IPS-18c (cell line): ENCODE measurements around the gene RCOR1.
A peak's percentile ranks its signal among the peaks of the same experiment; 100 is the strongest.
"Not testable (repeated sequence)": the region's sequence is repeated elsewhere in the genome, so short reads cannot be mapped to it uniquely, and the experiment has no call there.

ENCODE experiments used
- H3K4me3 ChIP-seq: 2 replicates; pipeline ENCODE4 v1.7.0; 2013; ENCODE audit warnings: low read depth, mild to moderate bottlenecking, low read length, moderate library complexity; ENCODE audit not compliant: insufficient read depth
- H3K9me3 ChIP-seq: one replicate; pipeline ENCODE4 v1.6.1; 2013; ENCODE audit warnings: mild to moderate bottlenecking, low read length, moderate library complexity; ENCODE audit not compliant: control insufficient read depth, insufficient read depth

Gene RCOR1

DNA sequence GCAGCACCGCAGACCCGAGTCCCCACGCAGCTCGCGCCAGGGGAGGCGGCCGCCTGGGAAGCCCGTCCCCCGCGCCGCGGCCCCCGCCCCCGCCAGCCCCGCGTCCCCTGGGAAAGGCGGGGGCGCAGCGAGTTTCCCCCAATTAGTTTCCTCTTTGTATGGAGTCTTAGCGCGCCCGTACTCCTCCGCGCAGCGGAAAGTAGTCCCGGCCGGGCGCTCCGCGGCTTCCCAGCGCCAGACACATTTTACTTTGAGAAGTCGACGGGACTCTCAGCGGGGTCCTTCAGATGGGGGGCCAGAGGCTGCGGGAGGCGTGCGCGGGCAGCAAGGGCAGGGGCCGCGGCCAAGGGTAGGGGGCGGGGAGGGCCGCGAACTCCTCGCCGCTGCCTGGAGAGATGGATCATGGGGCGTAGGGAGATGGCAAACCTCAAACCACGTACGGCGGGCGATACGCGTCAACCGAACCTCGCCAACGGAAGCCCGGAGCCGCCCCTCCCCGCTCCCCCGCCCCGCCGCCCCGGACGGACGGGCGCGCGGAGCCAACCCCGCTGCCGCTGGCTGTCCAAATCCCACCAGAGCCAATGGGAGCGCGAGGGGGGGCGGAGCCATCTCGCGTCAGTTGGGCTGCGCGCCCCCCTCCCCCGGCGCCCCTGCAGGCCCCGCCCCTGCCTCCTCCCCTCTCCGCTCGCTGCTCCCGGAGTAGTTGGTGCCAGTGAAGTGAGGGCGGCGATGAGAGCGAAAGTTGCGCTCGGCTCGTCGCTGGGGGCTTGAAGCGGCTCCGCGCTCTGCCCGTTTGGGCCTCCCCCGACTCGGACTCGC, at the start of gene RCOR1:
Gene RCOR1, plus strand, starts transcription at position 706 of the 819 bp plus-strand sequence. CDS start 238 bp downstream, outside the sequence.
- Histone ChIP-seq H3K4me3 (peak within 1 kb of the TSS; percentile 82), H3K9me3 (no peaks in the 10 kb centered on the region)

DNA sequence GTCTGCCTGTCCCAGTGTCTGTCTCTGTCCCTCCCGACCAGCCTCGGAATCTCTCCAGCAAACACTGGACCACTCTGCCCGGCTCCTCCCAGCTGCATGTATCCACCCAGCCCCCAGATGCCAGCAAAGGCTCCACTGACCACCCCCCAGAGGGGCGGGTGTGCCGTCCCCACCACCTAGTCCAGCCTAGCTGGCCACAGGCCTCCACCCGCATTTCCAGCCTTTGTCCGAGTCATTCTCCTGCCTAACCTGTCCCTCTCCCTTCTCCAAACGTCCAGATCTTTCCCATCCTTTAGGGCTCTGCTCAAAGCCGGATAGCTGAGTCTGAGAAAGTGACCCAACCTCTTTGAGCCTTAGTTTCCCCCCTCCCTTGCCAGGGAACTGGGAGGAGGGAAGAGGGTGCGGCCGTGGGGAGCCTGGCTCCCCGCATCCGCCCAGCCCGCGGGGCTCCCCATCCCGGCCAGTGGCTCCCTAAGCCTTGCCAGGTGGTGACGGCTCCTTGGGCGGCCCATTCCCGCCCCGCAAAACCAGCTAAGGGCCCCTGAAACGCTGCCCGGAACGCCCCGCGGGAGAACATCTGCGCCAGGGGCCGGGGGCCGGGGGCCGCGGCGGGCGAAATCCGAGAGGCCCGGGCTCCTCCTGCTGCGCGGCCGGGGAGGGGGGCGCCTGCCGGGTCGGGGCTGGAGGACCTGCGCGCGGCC, 48.3 kb upstream of the RCOR1 start:
- H3K9me3 ChIP-seq = no peaks in the 10 kb centered on the region
- peak overlapping the region; percentile 24; the same call in 1 of the 2 replicates for H3K4me3 ChIP-seq

DNA sequence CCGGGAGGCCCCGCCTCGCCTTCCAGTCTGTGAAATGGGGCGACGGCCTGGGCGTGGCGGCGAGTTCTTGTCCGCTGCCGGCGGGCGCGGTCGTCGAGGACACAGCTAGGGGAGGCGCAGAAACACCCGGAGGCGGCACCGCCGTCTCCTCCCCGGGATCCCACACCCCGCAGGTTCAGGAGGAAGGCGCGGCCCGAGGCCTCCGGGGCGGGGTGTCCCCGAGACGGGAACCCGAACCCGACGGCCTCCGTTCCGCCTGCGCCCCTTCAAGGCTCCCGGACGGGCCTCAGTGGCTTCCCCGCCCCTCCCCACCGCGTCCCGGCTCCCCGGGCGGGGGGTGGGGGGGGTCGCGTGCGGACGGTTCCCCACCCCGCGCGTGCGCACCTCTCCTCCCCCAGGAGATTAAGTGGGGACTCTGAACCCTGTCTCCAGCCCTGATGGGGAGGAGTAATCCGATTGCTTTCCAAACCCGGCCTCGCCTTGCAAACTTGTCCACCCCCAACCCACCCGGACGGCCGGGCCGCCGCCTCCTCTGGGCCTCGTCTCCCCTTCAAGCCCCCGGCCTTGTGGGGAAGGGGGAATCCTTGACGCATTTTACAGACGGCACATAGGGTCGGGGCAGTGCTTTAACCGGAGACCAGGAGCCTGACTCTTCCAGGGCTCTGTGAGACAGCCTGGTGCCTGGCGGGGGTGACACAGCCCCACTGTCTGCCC, 47.5 kb upstream of the RCOR1 start:
- H3K4me3 ChIP-seq = peak overlapping the region; percentile 47; the same call in 1 of the 2 replicates

DNA sequence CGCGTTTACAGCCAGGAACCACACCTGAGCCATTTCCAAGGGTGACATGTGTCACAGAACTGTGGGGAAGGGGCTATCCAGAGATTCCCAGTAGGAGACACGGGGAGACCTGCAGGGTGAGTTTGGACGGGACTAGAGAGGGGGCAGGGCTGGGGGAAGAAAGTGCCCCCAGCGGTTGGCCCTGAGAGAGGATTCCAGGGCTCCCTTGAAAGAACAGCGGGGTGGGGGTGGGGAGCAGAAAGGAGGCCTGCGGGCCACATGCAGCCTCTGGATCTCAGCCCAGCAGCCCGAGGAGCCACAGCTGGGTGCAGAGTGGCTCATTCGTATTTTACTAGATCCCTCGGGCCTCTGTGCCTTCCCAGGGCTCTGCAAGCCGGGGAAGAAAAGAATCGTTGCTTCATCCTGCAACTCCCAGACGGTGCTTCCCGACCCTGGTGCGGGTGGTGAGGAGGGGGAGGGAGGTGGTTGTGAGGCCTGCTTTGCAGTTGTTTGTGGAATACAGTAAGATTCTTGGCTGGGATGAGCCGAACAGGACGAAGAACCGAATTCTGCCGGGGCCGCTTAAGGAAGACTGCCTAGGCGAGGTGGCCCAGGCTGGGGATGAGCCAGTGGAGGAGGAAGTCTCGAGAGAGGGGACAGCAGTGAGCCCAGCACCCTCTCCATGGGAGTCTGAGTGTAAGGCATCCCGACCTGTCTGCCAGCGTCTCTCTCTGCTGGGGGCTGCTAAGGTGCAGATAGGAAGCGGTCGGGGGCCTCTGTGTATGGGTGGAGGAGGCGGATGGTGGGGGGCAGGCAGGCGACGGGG, 46.8 kb upstream of the RCOR1 start:
- H3K9me3 ChIP-seq = no peaks in the 10 kb centered on the region
- peak overlapping the region; percentile 47; the same call in 1 of the 2 replicates for H3K4me3 ChIP-seq

More for the DNA sequence above, 47.5 kb upstream of the RCOR1 start:
- no peaks in the 10 kb centered on the region for H3K9me3 ChIP-seq

DNA sequence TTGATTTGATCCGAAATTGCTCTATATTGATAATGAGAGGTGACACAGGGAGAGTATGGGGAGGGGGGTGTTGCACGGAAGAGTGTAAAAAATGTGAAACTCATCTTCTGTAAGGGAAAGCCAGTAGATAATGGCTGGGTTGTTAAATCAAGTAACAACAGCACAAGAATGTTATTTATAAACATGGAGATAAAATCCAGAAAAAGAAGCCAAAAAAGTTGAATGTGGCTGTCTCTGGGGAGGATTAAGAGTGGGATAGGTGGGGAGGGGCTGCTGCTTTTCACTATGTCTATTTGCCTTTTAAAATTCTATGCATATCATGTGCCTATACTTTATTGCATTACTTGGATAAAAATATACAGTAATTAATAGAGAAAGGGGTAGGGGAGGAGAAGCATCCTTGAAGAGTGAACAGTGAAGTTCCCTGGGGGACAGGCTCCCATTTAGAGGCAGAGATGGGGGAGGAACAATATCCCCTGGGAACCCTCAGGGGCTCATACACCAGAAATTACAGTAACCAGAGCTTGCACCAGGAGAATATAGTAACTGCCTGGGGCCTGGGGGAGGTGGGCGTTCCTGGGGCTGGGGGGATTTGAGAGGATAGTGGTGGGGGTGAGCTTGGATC, 43.7 kb upstream of the RCOR1 start:
- H3K4me3 ChIP-seq = no peak overlapping the region
- no peaks in the 10 kb centered on the region for H3K9me3 ChIP-seq

DNA sequence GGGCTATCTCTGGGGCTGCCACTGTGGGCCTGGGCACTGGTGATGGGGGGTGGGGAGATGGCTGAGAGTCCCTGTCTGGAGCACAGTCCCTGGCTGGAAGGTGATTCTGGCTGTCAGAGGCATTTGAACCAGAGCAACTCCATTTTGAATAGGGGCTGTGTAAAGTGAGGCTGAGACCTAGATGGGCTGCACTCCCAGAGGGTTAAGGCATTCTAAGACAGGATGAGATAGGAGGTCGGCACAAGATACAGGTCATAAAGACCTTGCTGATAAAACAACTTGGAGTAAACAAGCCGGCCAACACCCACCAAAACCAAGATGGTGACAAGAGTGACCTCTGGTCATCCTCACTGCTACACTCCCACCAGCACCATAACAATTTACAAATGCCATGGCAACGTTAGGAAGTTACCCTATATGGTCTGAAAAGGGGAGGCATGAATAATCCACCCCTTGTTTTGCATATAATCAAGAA, 41.5 kb upstream of the RCOR1 start:
- not testable (repeated sequence) for H3K9me3 ChIP-seq, H3K4me3 ChIP-seq

DNA sequence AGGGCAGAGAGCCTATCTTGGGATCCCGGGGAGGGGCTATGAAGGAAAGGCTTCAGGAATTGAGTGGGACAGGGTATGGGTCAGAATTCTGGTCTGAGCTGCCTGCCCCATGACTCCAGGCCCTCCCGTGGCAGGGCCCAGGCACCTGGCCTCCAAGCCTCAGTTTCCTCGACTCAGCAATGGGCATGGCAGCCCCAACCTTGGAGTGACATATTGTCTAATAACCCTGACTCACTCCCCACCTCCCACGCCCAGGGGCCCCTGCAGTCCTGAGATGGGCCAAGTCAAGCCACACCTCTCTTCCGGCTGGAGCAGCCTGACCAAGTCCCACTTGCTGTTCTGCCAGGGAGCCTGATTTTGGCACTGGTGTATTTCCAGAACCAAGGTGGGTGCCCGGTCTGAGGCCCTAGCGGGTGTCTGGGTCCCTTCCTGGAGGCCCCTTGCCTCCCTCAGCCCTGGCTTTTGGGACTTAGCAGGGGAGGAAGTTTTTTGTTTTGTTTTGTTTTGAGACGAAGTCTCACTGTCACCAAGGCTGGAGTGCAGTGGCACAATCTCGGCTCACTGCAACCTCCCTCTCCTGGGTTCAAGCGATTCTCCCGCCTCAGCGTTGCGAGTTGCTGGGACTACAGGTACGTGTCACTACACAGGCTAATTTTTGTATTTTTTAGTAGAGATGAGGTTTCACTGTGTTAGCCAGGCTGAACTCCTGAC, 40.3 kb upstream of the RCOR1 start:
- Histone ChIP-seq H3K9me3 (no peaks in the 10 kb centered on the region), H3K4me3 (no peak overlapping the region)

DNA sequence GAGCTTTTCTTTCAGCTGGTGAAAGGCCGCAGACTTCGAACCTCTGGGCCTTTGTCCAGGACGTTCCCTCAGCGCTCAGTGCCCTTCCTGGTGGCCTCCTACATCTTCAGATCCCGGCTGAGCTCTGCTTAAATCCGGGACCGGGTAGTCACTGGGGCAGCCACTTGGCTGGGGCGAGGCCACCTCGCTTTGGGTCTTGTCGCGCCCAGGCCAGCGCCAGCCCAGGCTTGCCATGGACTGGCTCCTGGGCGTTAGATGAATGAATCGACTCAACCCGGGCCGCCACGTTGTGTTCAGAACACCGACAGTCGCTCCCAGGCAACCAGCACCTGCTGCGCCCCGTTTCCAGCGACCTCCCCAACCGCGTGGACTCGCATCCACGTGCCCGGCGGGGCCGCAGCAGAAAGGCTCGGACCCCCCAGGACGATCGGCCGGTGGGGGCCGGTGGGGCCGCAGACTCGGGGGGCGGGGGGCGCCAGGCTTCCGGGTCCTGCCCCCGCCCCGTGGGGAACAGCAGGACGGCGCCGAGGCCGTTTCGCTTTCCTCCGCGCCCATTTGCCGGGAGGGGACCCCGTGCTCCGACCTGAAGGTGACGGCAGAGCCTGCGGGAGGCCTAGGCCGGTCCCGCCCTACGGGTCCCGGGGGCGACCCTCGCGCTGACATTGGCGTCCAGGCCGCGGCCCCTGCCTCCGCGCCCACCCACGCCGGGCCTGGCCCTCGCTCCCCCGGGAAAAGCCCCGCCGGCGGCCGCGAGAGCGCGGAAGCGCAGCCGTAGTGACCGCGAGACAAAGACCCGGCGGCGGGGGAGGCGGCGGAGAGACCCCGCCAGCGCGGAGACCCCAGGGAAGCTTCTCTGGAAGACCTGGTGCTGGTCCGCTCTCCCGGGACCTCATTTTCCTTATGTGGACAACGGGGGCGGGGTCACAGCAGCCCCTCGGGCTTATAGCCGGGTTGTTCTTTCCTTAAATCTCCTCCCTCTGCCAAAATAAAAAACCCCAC, 37.3 kb upstream of the RCOR1 start:
- no peaks in the 10 kb centered on the region for H3K9me3 ChIP-seq
- H3K4me3 ChIP-seq = peak overlapping the region; percentile 68

DNA sequence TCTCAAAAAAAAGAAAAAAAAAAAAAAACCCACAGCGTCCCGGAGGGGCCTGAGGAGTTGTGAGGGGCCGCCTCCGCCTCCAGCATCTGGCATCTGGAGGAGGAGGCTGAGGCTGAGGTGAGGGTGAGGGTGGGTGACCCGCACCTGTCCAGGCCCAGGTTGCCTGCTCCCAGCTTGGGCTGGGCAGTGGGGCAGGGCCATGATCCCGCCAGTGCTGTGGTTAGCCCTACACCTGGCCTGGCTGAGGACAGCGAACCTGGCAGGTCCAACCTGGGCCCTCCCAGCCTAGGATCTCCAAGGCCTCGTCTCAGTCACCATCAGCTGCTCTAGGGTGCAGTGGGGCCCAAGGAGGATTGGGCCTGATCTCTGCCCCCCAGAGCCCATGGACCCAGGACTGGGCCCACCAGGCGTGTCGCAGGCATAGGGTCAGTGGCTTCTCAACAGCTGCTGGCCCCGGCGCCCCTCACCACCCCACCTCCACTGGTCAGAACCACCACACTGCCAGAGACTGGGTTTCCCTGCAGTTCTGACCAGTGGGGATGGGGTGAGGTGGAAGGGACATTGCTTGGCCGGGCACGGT, 36.3 kb upstream of the RCOR1 start:
- H3K9me3 ChIP-seq = no peaks in the 10 kb centered on the region
- H3K4me3 ChIP-seq = no peak overlapping the region

DNA sequence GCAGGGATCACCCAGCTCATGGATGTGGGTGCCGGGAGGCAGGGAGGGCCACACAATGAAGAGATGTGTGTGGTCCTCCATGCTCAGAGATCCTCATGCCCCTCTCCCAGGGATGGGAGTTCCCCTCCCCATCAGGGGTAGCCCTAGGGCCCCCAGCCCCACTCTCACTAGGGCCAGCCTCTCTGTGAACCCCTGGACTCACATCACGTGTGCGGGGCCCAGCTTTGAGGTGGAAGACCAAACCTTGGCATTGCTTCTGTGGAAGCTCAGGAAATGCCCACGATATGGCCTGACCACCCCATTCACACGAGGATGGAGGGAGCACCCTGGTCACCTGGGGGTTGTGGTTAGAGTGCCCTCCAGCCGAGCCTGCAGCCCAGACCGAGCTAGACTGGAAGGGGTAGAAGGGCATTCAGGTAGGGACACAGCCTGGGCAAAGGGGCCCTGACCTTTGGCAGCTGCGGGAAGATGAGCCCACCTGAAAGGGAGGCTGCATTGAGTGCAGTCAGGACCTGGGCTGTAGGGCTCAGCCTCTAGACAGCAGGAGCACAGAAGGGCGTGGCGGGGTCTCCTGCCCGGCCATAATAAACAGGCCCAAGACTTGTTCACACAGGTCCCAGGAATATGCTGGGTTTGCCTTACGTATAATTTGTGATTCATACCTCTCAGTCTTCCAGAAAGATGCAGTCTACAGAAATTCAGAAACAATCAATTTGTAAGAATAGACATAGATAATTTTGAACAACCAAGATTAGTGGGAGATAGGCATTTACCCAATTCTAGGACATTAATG, 34.8 kb upstream of the RCOR1 start:
- H3K4me3 ChIP-seq = no peak overlapping the region

DNA sequence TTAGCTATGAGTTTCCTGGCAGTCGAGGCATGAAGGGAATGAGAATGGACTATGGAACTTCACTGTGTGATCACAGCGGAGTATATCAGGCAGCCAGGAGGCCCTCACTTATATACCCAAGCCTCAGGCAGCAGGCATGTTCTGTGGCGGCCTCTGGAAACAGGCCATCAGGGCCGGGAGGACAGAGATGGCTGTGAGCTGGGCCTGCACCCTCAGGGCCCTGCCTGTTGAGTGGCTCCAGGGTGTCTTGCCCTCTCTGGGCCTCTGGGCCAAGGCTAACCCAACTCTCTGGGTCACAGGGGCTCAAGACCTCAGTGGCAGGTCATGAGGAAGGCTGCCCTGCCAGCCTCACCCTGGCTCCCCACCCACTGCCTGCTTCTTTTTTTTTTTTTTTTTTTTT, 33.9 kb upstream of the RCOR1 start:
- H3K4me3 ChIP-seq = no peak overlapping the region
- peaks cover 2% of the 10 kb centered on the region for H3K9me3 ChIP-seq

More for the DNA sequence above, 34.8 kb upstream of the RCOR1 start:
- no peaks in the 10 kb centered on the region for H3K9me3 ChIP-seq

DNA sequence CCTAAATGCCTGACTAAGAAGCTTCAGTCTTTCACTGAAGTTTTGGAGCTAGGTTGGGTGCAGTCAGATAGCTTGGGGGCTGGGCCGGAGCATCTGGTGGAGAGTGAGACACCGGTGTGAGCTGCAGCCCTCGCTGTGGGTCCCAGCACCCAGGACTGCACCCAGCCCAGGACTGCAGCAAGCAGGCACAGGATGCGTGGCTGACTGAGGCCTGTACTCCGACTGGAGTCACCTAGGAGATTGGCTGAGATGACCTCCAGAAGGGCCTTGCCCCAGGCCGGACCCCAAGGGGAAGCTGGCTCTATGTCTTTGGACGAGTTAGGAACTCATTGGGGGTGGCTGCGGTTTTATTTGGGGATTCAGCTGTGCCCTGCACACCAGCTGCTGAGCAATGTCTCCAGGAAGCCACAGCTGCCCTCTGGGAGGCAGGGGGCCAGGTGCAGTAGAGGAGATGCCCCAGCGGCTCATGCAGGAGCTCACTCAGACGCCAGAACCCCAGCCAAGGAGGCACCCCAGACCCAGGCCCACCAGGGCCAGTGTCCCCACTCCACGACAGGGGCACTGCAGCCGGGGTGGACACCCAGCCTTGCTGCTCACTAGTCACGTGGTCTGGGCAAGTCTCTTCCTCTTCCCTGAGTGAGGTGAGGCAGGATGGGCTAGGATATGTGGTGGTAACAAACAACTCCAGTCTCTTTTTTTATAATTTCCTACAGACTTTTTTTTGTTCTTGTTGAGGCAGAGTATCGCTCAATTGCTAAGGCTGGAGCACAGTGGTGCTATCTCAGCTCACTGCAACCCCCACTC, 31.8 kb upstream of the RCOR1 start:
- Histone ChIP-seq H3K4me3 (no peak overlapping the region), H3K9me3 (peaks cover 2% of the 10 kb centered on the region)

DNA sequence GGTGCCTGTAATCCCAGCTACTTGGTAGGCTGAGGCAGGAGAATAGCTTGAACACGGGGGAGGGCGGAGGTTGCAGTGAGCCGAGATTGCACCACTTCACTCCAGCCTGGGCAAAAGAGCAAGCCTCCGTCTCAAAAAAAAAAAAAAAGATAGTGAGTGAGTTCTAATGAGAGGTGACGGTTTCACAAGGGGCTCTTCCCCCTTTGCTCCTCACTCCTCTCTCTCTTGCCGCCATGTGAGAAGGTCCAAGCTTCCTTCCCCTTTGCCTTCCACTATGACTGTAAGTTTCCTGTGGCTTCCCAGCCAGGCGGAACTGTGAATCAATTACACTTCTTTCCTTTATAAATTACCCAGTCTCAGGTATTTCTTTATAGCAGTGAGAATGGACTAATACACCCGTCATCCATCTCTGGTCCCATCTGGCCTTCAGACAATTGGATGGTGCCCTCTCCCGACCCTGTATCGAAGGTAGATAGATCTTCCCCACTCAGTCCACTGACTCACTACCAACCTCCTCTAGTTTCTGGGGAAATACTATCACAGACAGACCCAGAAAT, 27.0 kb upstream of the RCOR1 start:
- H3K4me3 ChIP-seq = no peak overlapping the region
- H3K9me3 ChIP-seq = peaks cover 2% of the 10 kb centered on the region
